A549 treated with AZD2906 at 1 μM for 4 hours (cell line): Measurements from ENCODE around the gene UCK1. TPM values are rescaled to one million over a fixed set of nuclear protein-coding genes. Genes with fewer than 3 reads are reported as not detected.

Source experiments
- total RNA-seq: library from RNA; stranded (reverse); fragments of 200-300 nt; extraction: Qiagen RNA extraction; gene quantifications from 5 replicates; pipeline ENCODE4 v1.2.3, GENCODE V29; 2022

The UCK1 gene
- total RNA-seq, result 20.2 to 22.5 TPM (median 21.2 TPM) in 5 replicates

GRCh38 chr9:131530920-131531832 lies at the start of gene UCK1:
Gene UCK1, minus strand, starts transcription at chr9:131531263. Its CDS starts 89 bp downstream, at chr9:131531174.

DNA sequence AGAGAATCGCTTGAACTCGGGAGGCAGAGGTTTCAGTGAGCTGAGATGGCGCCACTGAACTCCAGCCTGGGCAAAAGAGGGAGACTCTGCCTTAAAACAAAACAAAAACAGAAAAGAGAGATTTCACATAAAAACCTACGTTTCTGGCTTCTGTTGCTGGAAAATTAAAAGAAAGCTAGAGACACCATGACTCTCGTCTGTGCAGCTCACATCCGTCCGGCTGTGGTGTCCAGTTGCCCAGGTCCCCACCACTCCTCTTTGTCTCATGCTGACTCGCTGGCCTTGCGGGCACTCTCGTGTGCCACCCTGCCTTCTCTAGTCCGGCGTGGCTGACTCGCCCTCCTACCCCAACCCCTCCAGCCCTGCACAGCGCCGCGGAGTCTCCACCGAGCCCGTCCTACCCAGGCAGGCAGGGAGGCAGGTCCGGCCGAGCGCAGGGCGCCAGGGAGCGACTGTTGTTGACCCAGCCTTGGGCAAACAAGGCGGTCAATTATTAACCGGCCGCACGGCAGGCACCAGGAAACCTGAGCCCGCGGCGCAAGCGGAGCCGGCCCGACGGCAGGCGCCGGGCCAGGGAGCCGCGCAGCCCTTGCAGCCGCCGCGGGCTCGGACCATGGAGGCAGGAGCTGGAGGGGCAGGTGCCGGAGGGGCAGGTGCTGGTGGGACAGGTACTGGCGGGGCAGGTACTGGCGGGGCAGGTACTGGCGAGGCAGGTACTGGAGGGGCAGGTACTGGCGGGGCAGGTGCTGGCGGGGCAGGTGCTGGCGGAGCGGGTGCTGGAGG lies 14.1 kb upstream of the UCK1 start, which contains the start of gene PRRT1B:
Gene PRRT1B (plus strand): TSS at position 521 of the 783 bp plus-strand sequence. CDS start 93 bp downstream, at position 614.

DNA sequence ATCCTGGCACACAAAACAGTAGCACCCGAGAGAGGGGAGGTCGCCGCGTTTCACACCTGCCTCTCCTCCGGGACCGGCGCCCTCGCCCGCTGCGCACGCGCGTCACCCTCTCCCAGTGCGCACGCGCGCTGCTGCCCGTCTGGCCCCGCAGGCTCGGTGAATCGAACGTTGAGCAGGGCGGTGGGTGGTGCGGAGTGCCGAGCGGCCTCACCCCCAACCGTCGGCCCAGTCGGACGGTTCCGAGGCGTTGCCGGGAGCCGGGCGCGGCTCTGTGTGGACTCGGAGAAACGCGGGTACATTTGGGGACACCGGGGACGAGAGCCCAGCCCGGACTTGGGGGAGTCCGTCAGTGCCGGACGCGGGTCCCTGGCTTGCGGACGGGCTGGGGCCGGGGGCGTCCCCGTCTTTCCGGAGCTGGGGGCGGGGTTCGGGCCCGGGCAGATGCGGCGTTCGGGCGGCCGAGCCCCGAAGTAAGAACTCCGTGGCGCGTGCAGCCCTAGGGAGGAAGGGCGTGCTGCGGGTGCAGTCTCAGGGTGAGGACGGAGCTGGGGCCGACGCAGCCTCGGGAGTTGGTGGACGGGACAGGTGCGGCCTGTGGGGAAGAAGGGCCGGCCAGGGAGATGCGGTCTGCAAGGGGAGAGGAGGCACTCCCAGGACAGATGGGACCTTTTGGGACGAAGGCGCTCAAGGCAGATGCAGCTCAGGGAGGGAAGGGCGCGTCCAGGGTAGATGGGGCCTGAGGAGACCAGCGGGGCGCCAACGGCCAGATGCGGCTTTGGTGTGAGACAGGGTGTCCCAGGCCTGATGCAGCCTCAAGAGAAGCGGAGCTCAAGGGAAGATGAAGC lies 28.1 kb downstream of the UCK1 start, which contains the start of gene POMT1:
Gene POMT1 (plus strand): TSS at position 138 of the 845 bp plus-strand sequence. CDS start 1,301 bp downstream, outside the sequence.

Other genes starting within 250 kb of the UCK1 start
- 0.11 TPM in 1 of 5 replicates, not detected in the others for gene PLPP7, start 241.5 kb downstream of the UCK1 start, total RNA-seq
- 55.4 to 68.8 TPM (median 63.0 TPM) in 5 replicates for gene PRRC2B, start 137.2 kb downstream of the UCK1 start, total RNA-seq
- gene POMT1, start 28.3 kb downstream of the UCK1 start, total RNA-seq, result 16.2 to 17.4 TPM (median 16.3 TPM) in 5 replicates
- gene PRRT1B, start 14.3 kb upstream of the UCK1 start, total RNA-seq, result 0.26 to 0.44 TPM (median 0.30 TPM) in 5 replicates
- gene RAPGEF1, start 208.8 kb upstream of the UCK1 start, total RNA-seq, result 39.7 to 46.4 TPM (median 44.8 TPM) in 5 replicates